HFFc6 (cell line): ENCODE measurements around the gene TMEM185B. TPM values are rescaled to one million over a fixed set of nuclear protein-coding genes. Genes with fewer than 3 reads are reported as not detected.

ENCODE experiments used
- DNase-seq: peaks from one replicate; pipeline ENCODE4 v3.0.0-alpha.2; 2018
- H3K27ac Mint-ChIP-seq: 2 replicates; pipeline ENCODE4 v1.8.0; 2020; ENCODE audit warnings: mild to moderate bottlenecking, mixed read lengths
- H3K27me3 Mint-ChIP-seq: 2 replicates; pipeline ENCODE4 v1.8.0; 2021; ENCODE audit warnings: mild to moderate bottlenecking, moderate library complexity, mixed read lengths; ENCODE audit not compliant: insufficient read depth
- H3K36me3 Mint-ChIP-seq: 2 replicates; pipeline ENCODE4 v1.8.0; 2021; ENCODE audit warnings: low read depth, mixed read lengths
- H3K4me1 Mint-ChIP-seq: 2 replicates; pipeline ENCODE4 v1.8.0; 2020; ENCODE audit warnings: low read depth, mixed read lengths
- H3K4me3 Mint-ChIP-seq: 2 replicates; pipeline ENCODE4 v1.8.0; 2020; ENCODE audit warnings: mild to moderate bottlenecking, moderate library complexity, mixed read lengths
- H3K9me3 Mint-ChIP-seq: 2 replicates; pipeline ENCODE4 v1.8.0; 2020; ENCODE audit warnings: mild to moderate bottlenecking, mixed read lengths
- CTCF ChIP-seq: fragments of 200-600 bp; sonication (generic); IDR thresholded peaks from 2 replicates; pipeline ENCODE4 v1.5.0; 2021; ENCODE audit warnings: antibody characterized with exemption, mild to moderate bottlenecking
- total RNA-seq, 6 experiments: library from RNA; stranded (reverse); fragmentation: NEBNext Ultra II Directional; extraction: Animal tissue kit (Norgen Biotek cat#: 25700); gene quantifications; 2 replicates in 1 of 6; 3 replicates in 5 of 6; pipeline ENCODE4 v1.2.3, GENCODE V29; 2021

The TMEM185B gene
- total RNA-seq, 6 experiments from 2014 or later, result 29.2 to 36.4 (median 31.3) TPM

GRCh38 chr2:120219291-120219690 is 3.9 kb downstream of the TMEM185B start:
- H3K4me3 Mint-ChIP-seq, result no peak overlapping the region
- peaks cover 37% of the 10 kb centered on the region for H3K4me1 Mint-ChIP-seq
- H3K9me3 Mint-ChIP-seq, result peaks cover 11% of the 10 kb centered on the region
- no peak overlapping the region for H3K27ac Mint-ChIP-seq
- no peak for TF ChIP-seq CTCF
- peaks cover 33% of the 10 kb centered on the region for H3K36me3 Mint-ChIP-seq
- no peaks in the 10 kb centered on the region; the same call in 1 of the 2 replicates for H3K27me3 Mint-ChIP-seq
- no peak for DNase-seq

- H3K9me3 Mint-ChIP-seq, result peaks cover 11% of the 10 kb centered on the region
- no peak for TF ChIP-seq CTCF
- no peak overlapping the region for H3K4me3 Mint-ChIP-seq
- H3K36me3 Mint-ChIP-seq, result peaks cover 33% of the 10 kb centered on the region
- peaks cover 29% of the 10 kb centered on the region for H3K4me1 Mint-ChIP-seq
- H3K27ac Mint-ChIP-seq, result no peak overlapping the region
- no peak for DNase-seq
- H3K27me3 Mint-ChIP-seq, result no peaks in the 10 kb centered on the region; the same call in 1 of the 2 replicates
Measured at GRCh38 chr2:120218181-120218580, 5.0 kb downstream of the TMEM185B start.

GRCh38 chr2:120210270-120210693 is 12.9 kb downstream of the TMEM185B start:
- H3K27me3 Mint-ChIP-seq, result no peaks in the 10 kb centered on the region; the same call in 1 of the 2 replicates
- no peak overlapping the region for H3K4me3 Mint-ChIP-seq
- TF ChIP-seq CTCF, result no peak
- H3K4me1 Mint-ChIP-seq, result no peaks in the 10 kb centered on the region
- DNase-seq, result no peak
- H3K9me3 Mint-ChIP-seq, result no peaks in the 10 kb centered on the region
- H3K27ac Mint-ChIP-seq, result no peak overlapping the region
- no peaks in the 10 kb centered on the region for H3K36me3 Mint-ChIP-seq

- Mint-ChIP-seq H3K4me1 (no peaks in the 10 kb centered on the region), H3K27me3 (no peaks in the 10 kb centered on the region; the same call in 1 of the 2 replicates), H3K9me3 (no peaks in the 10 kb centered on the region), H3K27ac (no peak overlapping the region), H3K36me3 (no peaks in the 10 kb centered on the region), H3K4me3 (no peak overlapping the region)
- DNase-seq, result no peak
- TF ChIP-seq CTCF, result no peak
Measured at GRCh38 chr2:120209427-120210269, 13.6 kb downstream of the TMEM185B start.

GRCh38 chr2:120208381-120209353 is 14.5 kb downstream of the TMEM185B start:
- H3K4me1 Mint-ChIP-seq, result no peaks in the 10 kb centered on the region
- H3K27ac Mint-ChIP-seq, result no peak overlapping the region
- H3K4me3 Mint-ChIP-seq, result no peak overlapping the region
- no peak for TF ChIP-seq CTCF
- peaks cover 2% of the 10 kb centered on the region for H3K27me3 Mint-ChIP-seq
- no peak for DNase-seq
- no peaks in the 10 kb centered on the region for H3K36me3 Mint-ChIP-seq
- no peaks in the 10 kb centered on the region for H3K9me3 Mint-ChIP-seq
